Cardiac muscle cell (in vitro differentiated cells and primary cell): ENCODE data around the gene GLIPR2. TPM values are rescaled to one million over a fixed set of nuclear protein-coding genes. Genes with fewer than 3 reads are reported as not detected.

Source experiments
- DNase-seq, 2 donors: peaks; one replicate each; pipeline versions ENCODE4 v3.0.0 to v3.0.0-alpha.2; 2010 to 2017; ENCODE audit warnings: low read depth in 1 of 2, low spot score in 1 of 2
- H3K27ac ChIP-seq: fragments of 200-600 bp; sonication (generic); 2 replicates; pipeline ENCODE4 v1.5.1; 2016
- H3K27me3 ChIP-seq: fragments of 200-600 bp; sonication (generic); 2 replicates; pipeline ENCODE4 v1.6.0; 2016; ENCODE audit warnings: control low read depth
- H3K36me3 ChIP-seq: fragments of 200-600 bp; sonication (generic); 2 replicates; pipeline ENCODE4 v1.5.1; 2016; ENCODE audit warnings: control low read depth
- H3K4me1 ChIP-seq: fragments of 200-600 bp; sonication (generic); 2 replicates; pipeline ENCODE4 v1.8.1; 2017; ENCODE audit warnings: low read depth, mild to moderate bottlenecking, mixed run types
- H3K4me3 ChIP-seq: fragments of 200-600 bp; sonication (generic); 2 replicates; pipeline ENCODE4 v1.5.1; 2016; ENCODE audit warnings: mild to moderate bottlenecking
- H3K9me3 ChIP-seq: fragments of 200-600 bp; sonication (generic); 2 replicates; pipeline ENCODE4 v1.5.1; 2017; ENCODE audit warnings: low read depth, mild to moderate bottlenecking, control low read depth
- CTCF ChIP-seq: IDR thresholded peaks from 2 replicates; pipeline ENCODE4 v1.5.1; 2012; ENCODE audit warnings: low read depth, mild to moderate bottlenecking, low read length
- polyA plus RNA-seq: library from polyadenylated mRNA; unstranded; fragments of >200 nt; fragmentation: Nextera tagmentation; extraction: Ambion mirVana; gene quantifications from 2 replicates; pipeline ENCODE4 v1.2.1, GENCODE V29; 2016
- total RNA-seq: library from RNA; depleted of rRNA; stranded (reverse); fragments of >200 nt; gene quantifications from 2 replicates; pipeline ENCODE4 v1.2.3, GENCODE V29; 2016

The GLIPR2 gene
- total and polyA plus RNA-seq, 2 experiments from 2014 or later = 3.2 to 15.1 TPM

GRCh38 chr9:36188212-36188611, 51.7 kb downstream of the GLIPR2 start:
- H3K4me1 ChIP-seq = peaks cover 23% of the 10 kb centered on the region
- no peak overlapping the region for H3K4me3 ChIP-seq
- H3K9me3 ChIP-seq = no peaks in the 10 kb centered on the region
- H3K36me3 ChIP-seq = no peaks in the 10 kb centered on the region
- TF ChIP-seq CTCF = no peak
- no peak overlapping the region for H3K27ac ChIP-seq
- no peaks in the 10 kb centered on the region for H3K27me3 ChIP-seq
- no peak for DNase-seq

DNA sequence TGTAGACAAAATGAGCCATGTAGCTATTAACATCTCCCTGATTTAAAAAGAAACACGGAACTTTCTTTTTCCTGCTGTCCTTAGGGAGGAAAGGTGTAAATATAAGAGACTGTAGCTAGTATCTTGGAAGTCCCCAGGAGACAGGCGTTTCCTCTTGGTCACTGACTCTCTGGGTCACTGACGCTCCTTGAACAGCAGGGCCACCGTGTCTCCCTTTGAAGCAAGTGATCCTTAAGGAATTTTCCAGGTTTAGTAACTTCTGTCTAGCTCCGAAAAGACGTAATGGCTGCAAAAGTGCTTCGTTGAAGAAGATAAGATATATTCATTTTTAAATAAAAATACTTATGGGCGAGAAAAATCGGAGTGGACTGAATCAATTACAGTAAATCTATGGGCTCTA, 53.4 kb downstream of the GLIPR2 start:
- peak in 1 of 2 donors; percentile 29 for DNase-seq
- H3K27me3 ChIP-seq = no peaks in the 10 kb centered on the region
- peak overlapping the region; percentile 94 for H3K27ac ChIP-seq
- TF ChIP-seq CTCF = no peak
- H3K4me1 ChIP-seq = peaks cover 41% of the 10 kb centered on the region
- H3K36me3 ChIP-seq = no peaks in the 10 kb centered on the region
- H3K4me3 ChIP-seq = peak overlapping the region; percentile 68
- no peaks in the 10 kb centered on the region for H3K9me3 ChIP-seq

- peak; percentile 62 for TF ChIP-seq CTCF
- Histone ChIP-seq H3K36me3 (no peaks in the 10 kb centered on the region), H3K4me3 (peak within 1 kb of the TSS; percentile 68), H3K27ac (peak within 1 kb of the TSS; percentile 94), H3K27me3 (no peaks in the 10 kb centered on the region), H3K9me3 (no peaks in the 10 kb centered on the region), H3K4me1 (peaks cover 41% of the 10 kb centered on the region)
- DNase-seq = peak; percentile 99
Observed at GRCh38 chr9:36190388-36191289, 54.1 kb downstream of the GLIPR2 start, which contains the start of gene CLTA. TSS of gene CLTA (plus strand) at chr9:36190921. CDS start at chr9:36191057, 136 bp downstream.

GRCh38 chr9:36191290-36191645, 54.7 kb downstream of the GLIPR2 start:
- peak overlapping the region; percentile 93 for H3K27ac ChIP-seq
- no peak for TF ChIP-seq CTCF
- DNase-seq = peak; percentile 41 to 47
- no peaks in the 10 kb centered on the region for H3K27me3 ChIP-seq
- H3K9me3 ChIP-seq = no peaks in the 10 kb centered on the region
- H3K4me3 ChIP-seq = peak overlapping the region; percentile 68
- no peaks in the 10 kb centered on the region for H3K36me3 ChIP-seq
- H3K4me1 ChIP-seq = peaks cover 41% of the 10 kb centered on the region

GRCh38 chr9:36191686-36192085, 55.2 kb downstream of the GLIPR2 start:
- no peaks in the 10 kb centered on the region for H3K9me3 ChIP-seq
- no peaks in the 10 kb centered on the region for H3K36me3 ChIP-seq
- H3K27me3 ChIP-seq = no peaks in the 10 kb centered on the region
- H3K4me1 ChIP-seq = peaks cover 41% of the 10 kb centered on the region
- TF ChIP-seq CTCF = no peak
- peak overlapping the region; percentile 93 for H3K27ac ChIP-seq
- DNase-seq = no peak
- H3K4me3 ChIP-seq = peak overlapping the region; percentile 68
